Smooth muscle cell (in vitro differentiated cells): ENCODE results near the gene MACROD2. TPM values are rescaled to one million over a fixed set of nuclear protein-coding genes. Genes with fewer than 3 reads are reported as not detected.

ENCODE experiments used
- DNase-seq: peaks from one replicate; lab custom pipeline; 2025; ENCODE audit not compliant: unreplicated experiment; lab: John Stamatoyannopoulos, UW
- H2AFZ ChIP-seq: fragments of 200-600 bp; sonication (generic); 2 replicates; pipeline ENCODE4 v1.6.0; 2016; ENCODE audit warnings: antibody characterized with exemption, low read depth, mild to moderate bottlenecking
- H3F3A ChIP-seq: fragments of 200-600 bp; sonication (generic); 2 replicates; pipeline ENCODE4 v1.6.0; 2017; ENCODE audit warnings: antibody characterized with exemption, low read depth
- H3K27ac ChIP-seq: fragments of 200-600 bp; sonication (generic); 2 replicates; pipeline ENCODE4 v1.5.1; 2016; ENCODE audit warnings: low read depth, mild to moderate bottlenecking
- H3K27me3 ChIP-seq: fragments of 200-600 bp; sonication (generic); 2 replicates; pipeline ENCODE4 v1.6.1; 2016; ENCODE audit warnings: low read depth, mild to moderate bottlenecking
- H3K36me3 ChIP-seq: fragments of 200-600 bp; sonication (generic); 2 replicates; pipeline ENCODE4 v1.5.1; 2016; ENCODE audit warnings: low read depth
- H3K4me1 ChIP-seq: fragments of 200-600 bp; sonication (generic); 2 replicates; pipeline ENCODE4 v1.5.1; 2016; ENCODE audit warnings: low read depth
- H3K4me2 ChIP-seq: fragments of 200-600 bp; sonication (generic); 2 replicates; pipeline ENCODE4 v1.6.0; 2016; ENCODE audit warnings: mild to moderate bottlenecking
- H3K4me3 ChIP-seq: fragments of 200-600 bp; sonication (generic); 2 replicates; pipeline ENCODE4 v1.5.1; 2016; ENCODE audit warnings: mild to moderate bottlenecking
- H3K79me2 ChIP-seq: fragments of 200-600 bp; sonication (generic); 2 replicates; pipeline ENCODE4 v1.6.0; 2016; ENCODE audit warnings: low read depth, mild to moderate bottlenecking
- H3K9ac ChIP-seq: fragments of 200-600 bp; sonication (generic); 2 replicates; pipeline ENCODE4 v1.6.0; 2016; ENCODE audit warnings: low read depth
- H3K9me3 ChIP-seq: fragments of 200-600 bp; sonication (generic); replicated peaks from 2 replicates; pipeline ENCODE4 v1.5.1; 2016; ENCODE audit warnings: low read depth
- H4K20me1 ChIP-seq: fragments of 200-600 bp; sonication (generic); 2 replicates; pipeline ENCODE4 v1.6.0; 2016; ENCODE audit warnings: low read depth
- WGBS: methylation state at CpG from one replicate; pipeline ENCODE4 v1.1.7; 2016; ENCODE audit warnings: low lambda C conversion rate; 5-methylcytosine and 5-hydroxymethylcytosine counted together
- polyA plus RNA-seq: library from polyadenylated mRNA; unstranded; fragments of >200 nt; fragmentation: Nextera tagmentation; extraction: Ambion mirVana; gene quantifications from 2 replicates; pipeline ENCODE4 v1.2.1, GENCODE V29; 2016
- total RNA-seq: library from RNA; depleted of rRNA; stranded (reverse); fragments of >200 nt; gene quantifications from 2 replicates; pipeline ENCODE4 v1.2.3, GENCODE V29; 2014
- TF ChIP-seq, protein P1 (sequence below): fragments of 200-600 bp; sonication (generic); IDR thresholded peaks from 2 replicates; pipeline ENCODE4 v1.5.1; 2017; ENCODE audit warnings: borderline replicate concordance, mild to moderate bottlenecking, antibody characterized with exemption; ENCODE audit not compliant: insufficient read depth, poor library complexity, severe bottlenecking

Gene MACROD2
- total and polyA plus RNA-seq, 2 experiments from 2014 or later, result 0.04 to 0.32 TPM

DNA sequence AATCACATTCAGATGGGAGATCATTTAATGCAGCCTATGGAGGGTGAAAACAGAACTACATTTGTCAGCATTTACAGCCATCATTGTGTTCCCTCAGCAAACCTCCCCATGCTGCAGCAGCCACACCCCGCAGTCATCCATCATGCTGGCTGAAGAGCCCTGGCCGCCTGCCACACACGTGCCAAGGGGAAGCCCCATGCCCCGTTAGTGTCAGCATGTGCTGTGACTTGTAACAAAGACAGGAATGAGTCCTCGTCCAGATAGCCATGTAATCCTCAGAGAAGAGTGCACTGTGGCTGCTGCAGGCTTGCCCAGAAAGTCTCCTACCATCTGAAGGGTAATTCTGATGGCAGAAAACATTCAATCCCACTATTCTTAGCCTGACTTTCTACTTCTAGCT lies 1480.2 kb downstream of the MACROD2 start:
- Histone ChIP-seq H3K79me2 (no peaks in the 10 kb centered on the region), H3K27me3 (no peaks in the 10 kb centered on the region), H3K36me3 (no peaks in the 10 kb centered on the region), H3K4me2 (no peak overlapping the region), H3K4me3 (no peak overlapping the region), H4K20me1 (no peaks in the 10 kb centered on the region), H3K27ac (no peak overlapping the region), H3K9me3 (no peaks in the 10 kb centered on the region), H2AFZ (no peak overlapping the region), H3K9ac (no peak overlapping the region), H3F3A (no peaks in the 10 kb centered on the region), H3K4me1 (no peaks in the 10 kb centered on the region)
- no peak for DNase-seq
- WGBS, result 47% methylated on average over 5 of the region's 5 CpGs
- TF ChIP-seq, protein P1, sequence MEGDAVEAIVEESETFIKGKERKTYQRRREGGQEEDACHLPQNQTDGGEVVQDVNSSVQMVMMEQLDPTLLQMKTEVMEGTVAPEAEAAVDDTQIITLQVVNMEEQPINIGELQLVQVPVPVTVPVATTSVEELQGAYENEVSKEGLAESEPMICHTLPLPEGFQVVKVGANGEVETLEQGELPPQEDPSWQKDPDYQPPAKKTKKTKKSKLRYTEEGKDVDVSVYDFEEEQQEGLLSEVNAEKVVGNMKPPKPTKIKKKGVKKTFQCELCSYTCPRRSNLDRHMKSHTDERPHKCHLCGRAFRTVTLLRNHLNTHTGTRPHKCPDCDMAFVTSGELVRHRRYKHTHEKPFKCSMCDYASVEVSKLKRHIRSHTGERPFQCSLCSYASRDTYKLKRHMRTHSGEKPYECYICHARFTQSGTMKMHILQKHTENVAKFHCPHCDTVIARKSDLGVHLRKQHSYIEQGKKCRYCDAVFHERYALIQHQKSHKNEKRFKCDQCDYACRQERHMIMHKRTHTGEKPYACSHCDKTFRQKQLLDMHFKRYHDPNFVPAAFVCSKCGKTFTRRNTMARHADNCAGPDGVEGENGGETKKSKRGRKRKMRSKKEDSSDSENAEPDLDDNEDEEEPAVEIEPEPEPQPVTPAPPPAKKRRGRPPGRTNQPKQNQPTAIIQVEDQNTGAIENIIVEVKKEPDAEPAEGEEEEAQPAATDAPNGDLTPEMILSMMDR, result no peak

DNA sequence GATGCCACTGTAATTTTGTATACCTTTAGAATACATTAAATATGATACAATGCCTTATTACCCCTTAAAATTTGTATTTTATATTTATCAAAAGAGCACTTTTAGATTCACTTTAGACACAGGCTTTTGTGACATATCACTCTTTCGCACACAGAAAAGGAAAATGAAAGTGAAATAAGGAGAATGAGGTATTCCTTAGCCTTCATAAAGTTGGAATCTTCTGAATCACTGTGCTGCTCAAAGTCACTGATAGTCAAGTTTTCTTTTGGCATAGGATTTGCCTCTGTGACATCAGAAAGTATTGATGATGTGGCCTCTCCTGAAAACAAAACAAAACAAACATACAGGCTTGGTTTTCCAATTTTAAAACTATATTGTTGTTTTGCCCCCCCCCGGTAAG lies 1480.9 kb downstream of the MACROD2 start:
- no peak overlapping the region for H2AFZ ChIP-seq
- H3K36me3 ChIP-seq, result no peaks in the 10 kb centered on the region
- H3F3A ChIP-seq, result no peaks in the 10 kb centered on the region
- H3K4me2 ChIP-seq, result no peak overlapping the region
- H3K79me2 ChIP-seq, result no peaks in the 10 kb centered on the region
- H4K20me1 ChIP-seq, result no peaks in the 10 kb centered on the region
- no peak for DNase-seq
- TF ChIP-seq, protein P1, result no peak
- no peaks in the 10 kb centered on the region for H3K9me3 ChIP-seq
- 88% methylated on average over 2 of the region's 2 CpGs for WGBS
- no peak overlapping the region for H3K9ac ChIP-seq
- H3K4me1 ChIP-seq, result no peaks in the 10 kb centered on the region
- H3K27me3 ChIP-seq, result no peaks in the 10 kb centered on the region
- no peak overlapping the region for H3K27ac ChIP-seq
- no peak overlapping the region for H3K4me3 ChIP-seq

DNA sequence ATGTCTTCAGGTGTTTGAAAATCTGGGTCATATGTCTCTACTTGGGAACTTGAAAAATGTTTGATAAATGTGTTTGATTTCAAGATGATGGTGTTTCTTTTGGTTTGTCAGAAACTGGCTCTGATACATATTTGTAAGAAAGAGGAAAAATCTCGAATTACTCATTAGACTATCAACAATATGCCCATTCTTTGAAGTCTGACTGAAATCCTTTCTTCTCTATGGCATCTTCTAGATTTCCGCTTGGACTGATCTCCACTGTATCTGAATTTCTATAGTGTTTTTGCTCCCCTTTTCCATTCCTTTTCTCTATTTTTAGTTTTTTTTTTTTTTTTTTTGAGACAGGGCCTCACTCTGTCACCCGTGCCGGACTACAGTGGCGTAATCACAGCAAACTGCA lies 1481.5 kb downstream of the MACROD2 start:
- no peak overlapping the region for H3K4me3 ChIP-seq
- no peaks in the 10 kb centered on the region for H3K27me3 ChIP-seq
- no peaks in the 10 kb centered on the region for H3K36me3 ChIP-seq
- no peaks in the 10 kb centered on the region for H3K79me2 ChIP-seq
- no peak for DNase-seq
- no peaks in the 10 kb centered on the region for H3K9me3 ChIP-seq
- TF ChIP-seq, protein P1, result no peak
- no peak overlapping the region for H2AFZ ChIP-seq
- H3K4me1 ChIP-seq, result no peaks in the 10 kb centered on the region
- no peak overlapping the region for H3K9ac ChIP-seq
- no peak overlapping the region for H3K27ac ChIP-seq
- no peaks in the 10 kb centered on the region for H4K20me1 ChIP-seq
- H3K4me2 ChIP-seq, result no peak overlapping the region
- WGBS, result 94% methylated on average over 5 of the region's 5 CpGs
- no peaks in the 10 kb centered on the region for H3F3A ChIP-seq

DNA sequence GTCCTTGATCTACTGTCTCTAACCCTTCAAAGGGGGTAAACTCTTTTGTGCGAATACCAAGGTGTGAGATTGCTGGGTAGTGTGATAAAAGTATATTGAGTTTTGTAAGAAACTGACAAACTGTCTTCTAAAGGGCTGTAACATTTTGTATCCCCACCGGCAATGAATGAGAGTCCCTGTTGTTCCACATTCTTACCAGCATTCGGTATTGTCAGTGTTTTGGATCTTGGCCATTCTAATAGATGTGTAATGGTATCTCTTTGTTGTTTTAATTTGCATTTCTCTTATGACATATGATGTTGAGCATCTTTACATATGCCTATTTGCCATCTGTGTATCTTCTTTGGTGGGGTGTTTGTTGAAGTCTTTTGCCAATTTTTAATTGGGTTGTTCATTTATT lies 1487.2 kb downstream of the MACROD2 start:
- H3K4me3 ChIP-seq, result no peak overlapping the region
- no peak for DNase-seq
- 85% methylated on average over 3 of the region's 3 CpGs for WGBS
- TF ChIP-seq, protein P1, result no peak
- H3K36me3 ChIP-seq, result no peaks in the 10 kb centered on the region
- no peak overlapping the region for H3K9ac ChIP-seq
- H3K27me3 ChIP-seq, result no peaks in the 10 kb centered on the region
- no peaks in the 10 kb centered on the region for H3K4me1 ChIP-seq
- no peak overlapping the region for H3K4me2 ChIP-seq
- H3F3A ChIP-seq, result no peaks in the 10 kb centered on the region
- no peak overlapping the region for H3K27ac ChIP-seq
- H3K79me2 ChIP-seq, result no peaks in the 10 kb centered on the region
- no peaks in the 10 kb centered on the region for H3K9me3 ChIP-seq
- H4K20me1 ChIP-seq, result no peaks in the 10 kb centered on the region
- H2AFZ ChIP-seq, result no peak overlapping the region
